Body of pancreas (tissue), 4 donors: ENCODE results near the gene NT5C3B. TPM values are rescaled to one million over a fixed set of nuclear protein-coding genes. Genes with fewer than 3 reads are reported as not detected.

Experiments
- ATAC-seq: fragments of 150-250 bp; one replicate; pipeline ENCODE4 v1.9.1; 2016
- DNase-seq, 4 donors: peaks; one replicate each; pipeline ENCODE4 v3.0.0-alpha.2; 2019
- H3K27ac ChIP-seq, 4 donors: fragments of 200-600 bp; sonication (generic); 1 replicate in 3 of 4; 2 replicates in 1 of 4; pipeline versions ENCODE4 v1.5.1 to v1.6.1; 2016 to 2019; ENCODE audit warnings: mild to moderate bottlenecking in 1 of 4, mixed read lengths in 1 of 4, moderate library complexity in 1 of 4
- H3K27me3 ChIP-seq, 2 donors: fragments of 200-600 bp; sonication (generic); one replicate each; pipeline ENCODE4 v1.6.0; 2016; ENCODE audit warnings: mild to moderate bottlenecking in 1 of 2
- H3K36me3 ChIP-seq, 2 donors: fragments of 200-600 bp; sonication (generic); replicated peaks in 1 of 2; 2 replicates each; pipeline ENCODE4 v1.5.1; 2016; ENCODE audit warnings: low read depth in 2 of 2; ENCODE audit not compliant: insufficient read depth in 1 of 2
- H3K4me1 ChIP-seq: fragments of 200-600 bp; sonication (generic); one replicate; pipeline ENCODE4 v1.6.0; 2016
- H3K4me3 ChIP-seq, 2 donors: fragments of 200-600 bp; sonication (generic); 1 replicate in 1 of 2; 2 replicates in 1 of 2; pipeline ENCODE4 v1.5.1; 2016 to 2019
- H3K9me3 ChIP-seq, 3 donors: fragments of 200-600 bp; sonication (generic); 1 replicate in 2 of 3; 2 replicates in 1 of 3; pipeline ENCODE4 v1.5.1; 2016
- CTCF ChIP-seq, 7 experiments: fragments of 450-650 bp in 4 of 7; fragments of 200-600 bp in 3 of 7; sonication (generic) in 3 of 7; IDR thresholded peaks; one replicate each; pipeline ENCODE4 v1.5.1; 2016 to 2019; ENCODE audit warnings: antibody characterized with exemption in 7 of 7
- POLR2A ChIP-seq, 3 donors: fragments of 450-650 bp; IDR thresholded peaks; one replicate each; pipeline ENCODE4 v1.6.1; 2016; ENCODE audit warnings: antibody characterized with exemption in 3 of 3, mild to moderate bottlenecking in 2 of 3
- WGBS, 2 donors: methylation state at CpG; one replicate each; pipeline ENCODE4 v1.1.5; 2017; 5-methylcytosine and 5-hydroxymethylcytosine counted together
- intact Hi-C: fragments of 100-400 bp; cut with DNase I; formaldehyde crosslinking; loops from one replicate; pipeline ENCODE4 v1.15.1; 2023
- total RNA-seq, 2 donors: library from RNA; depleted of rRNA; stranded (reverse); fragments of >200 nt; gene quantifications; one replicate each; pipeline ENCODE4 v1.1.0, GENCODE V29; 2016

The NT5C3B gene
- total RNA-seq, 2 donors from 2014 or later = 43.1 to 46.5 TPM

- Histone ChIP-seq H3K36me3 (no peaks in the 10 kb centered on the region), H3K4me3 (no peak overlapping the region), H3K9me3 (no peaks in the 10 kb centered on the region), H3K27me3 (no peaks in the 10 kb centered on the region), H3K4me1 (peaks cover 20% of the 10 kb centered on the region), H3K27ac (peak overlapping the region; percentile 52 to 85 (median 78))
- DNase-seq (peak; percentile 59 to 86 (median 75)), ATAC-seq (peak; percentile 80)
- WGBS, 2 donors = 8 to 18% methylated on average over 16 to 22 of the region's 22 CpGs
- peak; percentile 22 to 45 (median 33) for TF ChIP-seq POLR2A (IDR thresholded peaks at IDR 0.05)
- no peak for TF ChIP-seq CTCF (IDR thresholded peaks at IDR 0.05)
- intact Hi-C loops = no loop called here
Observed at GRCh38 chr17:41792845-41793783, 42.9 kb downstream of the NT5C3B start.

- Histone ChIP-seq H3K27ac (peak overlapping the region; percentile 54 to 74 (median 65)), H3K9me3 (no peaks in the 10 kb centered on the region), H3K4me3 (no peak overlapping the region), H3K4me1 (peaks cover 46% of the 10 kb centered on the region), H3K27me3 (no peaks in the 10 kb centered on the region), H3K36me3 (no peaks in the 10 kb centered on the region)
- ATAC-seq = no peak
- intact Hi-C loops = no loop called here
- no peak for TF ChIP-seq POLR2A (IDR thresholded peaks at IDR 0.05)
- peak in 1 of 7 experiments; percentile 19 for TF ChIP-seq CTCF (IDR thresholded peaks at IDR 0.05)
- DNase-seq = no peak
- 27 to 30% methylated on average over 4 of the region's 4 CpGs for WGBS, 2 donors
Observed at GRCh38 chr17:41787021-41787418, 49.0 kb downstream of the NT5C3B start.

GRCh38 chr17:41786227-41787020 lies 49.6 kb downstream of the NT5C3B start, which contains the start of gene JUP:
JUP (minus strand) TSS chr17:41786711; CDS start chr17:41771854, 14,857 bp downstream.
- intact Hi-C loops = no loop called here
- H3K27me3 ChIP-seq = no peaks in the 10 kb centered on the region
- H3K9me3 ChIP-seq = no peaks in the 10 kb centered on the region
- H3K4me1 ChIP-seq = peaks cover 52% of the 10 kb centered on the region
- peak within 1 kb of the TSS; percentile 64 to 94 for H3K4me3 ChIP-seq
- DNase-seq = peak; percentile 100
- H3K27ac ChIP-seq = peak within 1 kb of the TSS; percentile 95 to 97 (median 96)
- ATAC-seq = peak; percentile 94
- peak; percentile 99 to 100 (median 99) for TF ChIP-seq POLR2A (IDR thresholded peaks at IDR 0.05)
- peak; percentile 51 to 89 (median 63) for TF ChIP-seq CTCF (IDR thresholded peaks at IDR 0.05)
- H3K36me3 ChIP-seq = no peaks in the 10 kb centered on the region
- 0% methylated on average over 78 of the region's 79 CpGs; no CpG with 5 or more reads in 1 of the 2 donors for WGBS, 2 donors

- Histone ChIP-seq H3K27me3 (no peaks in the 10 kb centered on the region), H3K4me1 (peaks cover 55% of the 10 kb centered on the region), H3K4me3 (peak overlapping the region; percentile 64 to 94), H3K9me3 (no peaks in the 10 kb centered on the region), H3K36me3 (no peaks in the 10 kb centered on the region), H3K27ac (peak overlapping the region; percentile 95 to 97 (median 96))
- intact Hi-C loops = no loop called here
- DNase-seq (peak; percentile 63 to 81 (median 78)), ATAC-seq (peak; percentile 16)
- WGBS, 2 donors = 0% methylated on average over 6 to 22 of the region's 22 CpGs
- TF ChIP-seq POLR2A (IDR thresholded peaks at IDR 0.05) (no peak), CTCF (IDR thresholded peaks at IDR 0.05) (peak in 1 of 7 experiments; percentile 19)
Observed at GRCh38 chr17:41785859-41786226, 50.2 kb downstream of the NT5C3B start.
